Ovary (tissue), 3 donors: ENCODE measurements around the gene ZDBF2.

Experiments used
- CTCF ChIP-seq, 3 donors: fragments of 450-650 bp in 2 of 3; fragments of 200-600 bp in 1 of 3; IDR thresholded peaks; one replicate each; pipeline versions ENCODE4 v1.5.1 to v1.8.0; 2016 to 2022; ENCODE audit warnings: antibody characterized with exemption in 3 of 3, mild to moderate bottlenecking in 1 of 3
- POLR2A ChIP-seq: fragments of 450-650 bp; IDR thresholded peaks from one replicate; pipeline ENCODE4 v1.6.1; 2017; ENCODE audit warnings: antibody characterized with exemption, mild to moderate bottlenecking, moderate library complexity
- donor health status: DM: no; HTN: no; CAD: no.

- no peak for TF ChIP-seq POLR2A
- TF ChIP-seq CTCF (IDR thresholded peaks at IDR 0.05): no peak
Measured at GRCh38 chr2:206336861-206337260, 62.4 kb downstream of the ZDBF2 start.
